ENCODE results near the gene GPR15. TPM values are rescaled to one million over a fixed set of nuclear protein-coding genes. Genes with fewer than 3 reads are reported as not detected.

GPR15 gene
- total and polyA plus RNA-seq, 2 experiments from 2014 or later = not detected

DNA sequence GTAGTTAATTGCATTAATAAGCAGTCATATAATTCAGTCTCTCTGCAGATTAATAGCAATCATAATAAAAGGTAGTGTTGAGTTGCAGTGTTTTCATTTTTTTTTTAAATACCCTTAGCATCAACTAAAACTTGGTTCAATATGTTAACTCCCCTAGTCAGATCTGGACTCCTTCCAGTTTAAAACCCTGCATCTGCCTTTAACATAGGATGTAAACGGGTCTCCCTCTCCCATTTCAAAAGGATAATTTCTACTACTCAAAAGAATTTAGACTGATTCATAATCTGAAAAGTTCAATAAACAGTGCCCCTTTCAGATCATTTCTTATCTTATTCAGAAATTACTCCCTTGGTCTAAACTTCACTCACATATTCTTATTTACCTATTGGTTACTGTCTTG is 50.3 kb downstream of the GPR15 start:
- H3F3A ChIP-seq (replicated peaks; ENCODE audit: low read depth) = no peaks in the 10 kb centered on the region
- DNase-seq (ENCODE audit: low spot score) (no peak), ATAC-seq (no peak)
- H3K9me3 Mint-ChIP-seq = no peaks in the 10 kb centered on the region
- no peak overlapping the region for H3K4me3 Mint-ChIP-seq
- H3K9me2 ChIP-seq (ENCODE audit: insufficient read depth) = no peaks in the 10 kb centered on the region
- H3K27me3 ChIP-seq (ENCODE audit: insufficient read depth) = no peaks in the 10 kb centered on the region
- peaks cover 67% of the 10 kb centered on the region for H3K36me3 Mint-ChIP-seq (ENCODE audit: low read depth)
- H3K27ac ChIP-seq (ENCODE audit: low read depth) = no peak overlapping the region
- peaks cover 5% of the 10 kb centered on the region; the same call in 2 of the 3 replicates for H3K4me1 Mint-ChIP-seq
- H3K27ac Mint-ChIP-seq = no peak overlapping the region
- H3K4me1 ChIP-seq (ENCODE audit: insufficient read depth) = no peaks in the 10 kb centered on the region
- TF ChIP-seq STAT1 (IDR thresholded peaks at IDR 0.05; ENCODE audit: unreplicated experiment) = no peak
- no peak for TF ChIP-seq CTCF (conservative IDR thresholded peaks at IDR 0.05; ENCODE audit: low read depth in 2 of 2)
- TF ChIP-seq EZH2phosphoT487 (IDR thresholded peaks at IDR 0.05; ENCODE audit: unreplicated experiment) = no peak
- TF ChIP-seq EZH2 (IDR thresholded peaks at IDR 0.05; ENCODE audit: low read depth, unreplicated experiment) = no peak
- TF ChIP-seq, protein P1, sequence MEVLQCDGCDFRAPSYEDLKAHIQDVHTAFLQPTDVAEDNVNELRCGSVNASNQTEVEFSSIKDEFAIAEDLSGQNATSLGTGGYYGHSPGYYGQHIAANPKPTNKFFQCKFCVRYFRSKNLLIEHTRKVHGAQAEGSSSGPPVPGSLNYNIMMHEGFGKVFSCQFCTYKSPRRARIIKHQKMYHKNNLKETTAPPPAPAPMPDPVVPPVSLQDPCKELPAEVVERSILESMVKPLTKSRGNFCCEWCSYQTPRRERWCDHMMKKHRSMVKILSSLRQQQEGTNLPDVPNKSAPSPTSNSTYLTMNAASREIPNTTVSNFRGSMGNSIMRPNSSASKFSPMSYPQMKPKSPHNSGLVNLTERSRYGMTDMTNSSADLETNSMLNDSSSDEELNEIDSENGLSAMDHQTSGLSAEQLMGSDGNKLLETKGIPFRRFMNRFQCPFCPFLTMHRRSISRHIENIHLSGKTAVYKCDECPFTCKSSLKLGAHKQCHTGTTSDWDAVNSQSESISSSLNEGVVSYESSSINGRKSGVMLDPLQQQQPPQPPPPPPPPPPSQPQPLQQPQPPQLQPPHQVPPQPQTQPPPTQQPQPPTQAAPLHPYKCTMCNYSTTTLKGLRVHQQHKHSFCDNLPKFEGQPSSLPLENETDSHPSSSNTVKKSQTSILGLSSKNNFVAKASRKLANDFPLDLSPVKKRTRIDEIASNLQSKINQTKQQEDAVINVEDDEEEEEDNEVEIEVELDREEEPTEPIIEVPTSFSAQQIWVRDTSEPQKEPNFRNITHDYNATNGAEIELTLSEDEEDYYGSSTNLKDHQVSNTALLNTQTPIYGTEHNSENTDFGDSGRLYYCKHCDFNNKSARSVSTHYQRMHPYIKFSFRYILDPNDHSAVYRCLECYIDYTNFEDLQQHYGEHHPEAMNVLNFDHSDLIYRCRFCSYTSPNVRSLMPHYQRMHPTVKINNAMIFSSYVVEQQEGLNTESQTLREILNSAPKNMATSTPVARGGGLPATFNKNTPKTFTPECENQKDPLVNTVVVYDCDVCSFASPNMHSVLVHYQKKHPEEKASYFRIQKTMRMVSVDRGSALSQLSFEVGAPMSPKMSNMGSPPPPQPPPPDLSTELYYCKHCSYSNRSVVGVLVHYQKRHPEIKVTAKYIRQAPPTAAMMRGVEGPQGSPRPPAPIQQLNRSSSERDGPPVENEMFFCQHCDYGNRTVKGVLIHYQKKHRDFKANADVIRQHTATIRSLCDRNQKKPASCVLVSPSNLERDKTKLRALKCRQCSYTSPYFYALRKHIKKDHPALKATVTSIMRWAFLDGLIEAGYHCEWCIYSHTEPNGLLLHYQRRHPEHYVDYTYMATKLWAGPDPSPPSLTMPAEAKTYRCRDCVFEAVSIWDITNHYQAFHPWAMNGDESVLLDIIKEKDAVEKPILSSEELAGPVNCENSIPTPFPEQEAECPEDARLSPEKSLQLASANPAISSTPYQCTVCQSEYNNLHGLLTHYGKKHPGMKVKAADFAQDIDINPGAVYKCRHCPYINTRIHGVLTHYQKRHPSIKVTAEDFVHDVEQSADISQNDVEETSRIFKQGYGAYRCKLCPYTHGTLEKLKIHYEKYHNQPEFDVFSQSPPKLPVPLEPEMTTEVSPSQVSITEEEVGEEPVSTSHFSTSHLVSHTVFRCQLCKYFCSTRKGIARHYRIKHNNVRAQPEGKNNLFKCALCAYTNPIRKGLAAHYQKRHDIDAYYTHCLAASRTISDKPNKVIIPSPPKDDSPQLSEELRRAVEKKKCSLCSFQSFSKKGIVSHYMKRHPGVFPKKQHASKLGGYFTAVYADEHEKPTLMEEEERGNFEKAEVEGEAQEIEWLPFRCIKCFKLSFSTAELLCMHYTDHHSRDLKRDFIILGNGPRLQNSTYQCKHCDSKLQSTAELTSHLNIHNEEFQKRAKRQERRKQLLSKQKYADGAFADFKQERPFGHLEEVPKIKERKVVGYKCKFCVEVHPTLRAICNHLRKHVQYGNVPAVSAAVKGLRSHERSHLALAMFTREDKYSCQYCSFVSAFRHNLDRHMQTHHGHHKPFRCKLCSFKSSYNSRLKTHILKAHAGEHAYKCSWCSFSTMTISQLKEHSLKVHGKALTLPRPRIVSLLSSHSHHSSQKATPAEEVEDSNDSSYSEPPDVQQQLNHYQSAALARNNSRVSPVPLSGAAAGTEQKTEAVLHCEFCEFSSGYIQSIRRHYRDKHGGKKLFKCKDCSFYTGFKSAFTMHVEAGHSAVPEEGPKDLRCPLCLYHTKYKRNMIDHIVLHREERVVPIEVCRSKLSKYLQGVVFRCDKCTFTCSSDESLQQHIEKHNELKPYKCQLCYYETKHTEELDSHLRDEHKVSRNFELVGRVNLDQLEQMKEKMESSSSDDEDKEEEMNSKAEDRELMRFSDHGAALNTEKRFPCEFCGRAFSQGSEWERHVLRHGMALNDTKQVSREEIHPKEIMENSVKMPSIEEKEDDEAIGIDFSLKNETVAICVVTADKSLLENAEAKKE (CRISPR knock-in tag; IDR thresholded peaks at IDR 0.05) = no peak
- TF ChIP-seq POLR2AphosphoS5 (IDR thresholded peaks at IDR 0.05; ENCODE audit: low read depth) = no peak
- TF ChIP-seq NANOG (IDR thresholded peaks at IDR 0.05; ENCODE audit: borderline replicate concordance) = no peak
- no peak for TF ChIP-seq CREB1 (CRISPR knock-in tag; IDR thresholded peaks at IDR 0.05; ENCODE audit: low read depth)
- TF ChIP-seq ZNF114 (CRISPR knock-in tag; IDR thresholded peaks at IDR 0.05) = no peak
- TF ChIP-seq JUNB (IDR thresholded peaks at IDR 0.05; ENCODE audit: unreplicated experiment) = no peak
- TF ChIP-seq, protein P2, sequence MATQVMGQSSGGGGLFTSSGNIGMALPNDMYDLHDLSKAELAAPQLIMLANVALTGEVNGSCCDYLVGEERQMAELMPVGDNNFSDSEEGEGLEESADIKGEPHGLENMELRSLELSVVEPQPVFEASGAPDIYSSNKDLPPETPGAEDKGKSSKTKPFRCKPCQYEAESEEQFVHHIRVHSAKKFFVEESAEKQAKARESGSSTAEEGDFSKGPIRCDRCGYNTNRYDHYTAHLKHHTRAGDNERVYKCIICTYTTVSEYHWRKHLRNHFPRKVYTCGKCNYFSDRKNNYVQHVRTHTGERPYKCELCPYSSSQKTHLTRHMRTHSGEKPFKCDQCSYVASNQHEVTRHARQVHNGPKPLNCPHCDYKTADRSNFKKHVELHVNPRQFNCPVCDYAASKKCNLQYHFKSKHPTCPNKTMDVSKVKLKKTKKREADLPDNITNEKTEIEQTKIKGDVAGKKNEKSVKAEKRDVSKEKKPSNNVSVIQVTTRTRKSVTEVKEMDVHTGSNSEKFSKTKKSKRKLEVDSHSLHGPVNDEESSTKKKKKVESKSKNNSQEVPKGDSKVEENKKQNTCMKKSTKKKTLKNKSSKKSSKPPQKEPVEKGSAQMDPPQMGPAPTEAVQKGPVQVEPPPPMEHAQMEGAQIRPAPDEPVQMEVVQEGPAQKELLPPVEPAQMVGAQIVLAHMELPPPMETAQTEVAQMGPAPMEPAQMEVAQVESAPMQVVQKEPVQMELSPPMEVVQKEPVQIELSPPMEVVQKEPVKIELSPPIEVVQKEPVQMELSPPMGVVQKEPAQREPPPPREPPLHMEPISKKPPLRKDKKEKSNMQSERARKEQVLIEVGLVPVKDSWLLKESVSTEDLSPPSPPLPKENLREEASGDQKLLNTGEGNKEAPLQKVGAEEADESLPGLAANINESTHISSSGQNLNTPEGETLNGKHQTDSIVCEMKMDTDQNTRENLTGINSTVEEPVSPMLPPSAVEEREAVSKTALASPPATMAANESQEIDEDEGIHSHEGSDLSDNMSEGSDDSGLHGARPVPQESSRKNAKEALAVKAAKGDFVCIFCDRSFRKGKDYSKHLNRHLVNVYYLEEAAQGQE (IDR thresholded peaks at IDR 0.05; ENCODE audit: unreplicated experiment) = no peak
- TF ChIP-seq ZNF331 (CRISPR knock-in tag; IDR thresholded peaks at IDR 0.05; ENCODE audit: low read depth) = no peak
- TF ChIP-seq, protein P3, sequence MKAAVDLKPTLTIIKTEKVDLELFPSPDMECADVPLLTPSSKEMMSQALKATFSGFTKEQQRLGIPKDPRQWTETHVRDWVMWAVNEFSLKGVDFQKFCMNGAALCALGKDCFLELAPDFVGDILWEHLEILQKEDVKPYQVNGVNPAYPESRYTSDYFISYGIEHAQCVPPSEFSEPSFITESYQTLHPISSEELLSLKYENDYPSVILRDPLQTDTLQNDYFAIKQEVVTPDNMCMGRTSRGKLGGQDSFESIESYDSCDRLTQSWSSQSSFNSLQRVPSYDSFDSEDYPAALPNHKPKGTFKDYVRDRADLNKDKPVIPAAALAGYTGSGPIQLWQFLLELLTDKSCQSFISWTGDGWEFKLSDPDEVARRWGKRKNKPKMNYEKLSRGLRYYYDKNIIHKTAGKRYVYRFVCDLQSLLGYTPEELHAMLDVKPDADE (IDR thresholded peaks at IDR 0.05) = no peak
- H4K20me1 ChIP-seq (replicated peaks; ENCODE audit: insufficient read depth) = peaks cover 17% of the 10 kb centered on the region
- no peak overlapping the region for H3K4me3 ChIP-seq
- peaks cover 9% of the 10 kb centered on the region for H3K79me2 ChIP-seq (replicated peaks; ENCODE audit: insufficient read depth)
- no peak overlapping the region for H2AFZ ChIP-seq
- peaks cover 56% of the 10 kb centered on the region for H3K36me3 ChIP-seq (ENCODE audit: insufficient read depth)
- H3K4me2 ChIP-seq = no peak overlapping the region
- H3K27me3 Mint-ChIP-seq (ENCODE audit: insufficient read depth, low read depth, poor library complexity) = no peaks in the 10 kb centered on the region
